Fibroblast of the aortic adventitia (primary cell): ENCODE results near the gene TANGO2. TPM values are rescaled to one million over a fixed set of nuclear protein-coding genes. Genes with fewer than 3 reads are reported as not detected.

Experiments
- DNase-seq: peaks from one replicate; pipeline ENCODE4 v3.0.0-alpha.2; 2010; ENCODE audit warnings: low read depth
- H3K4me3 ChIP-seq: 2 replicates; pipeline ENCODE4 v1.5.1; 2011; ENCODE audit warnings: low read depth, mild to moderate bottlenecking, control low read depth, low read length, moderate library complexity
- total RNA-seq: library from RNA; depleted of rRNA; stranded (reverse); fragments of >200 nt; gene quantifications from 2 replicates; pipeline ENCODE4 v1.2.3, GENCODE V29; 2012; ENCODE audit warnings: low replicate concordance
- TF ChIP-seq, protein P1 (sequence below): IDR thresholded peaks from 2 replicates; pipeline ENCODE4 v1.5.1; 2011; ENCODE audit warnings: mild to moderate bottlenecking, low read length, control low read depth, inconsistent platforms; ENCODE audit not compliant: insufficient read depth

The TANGO2 gene
- total RNA-seq, 1 donor, result 41.7 TPM

DNA sequence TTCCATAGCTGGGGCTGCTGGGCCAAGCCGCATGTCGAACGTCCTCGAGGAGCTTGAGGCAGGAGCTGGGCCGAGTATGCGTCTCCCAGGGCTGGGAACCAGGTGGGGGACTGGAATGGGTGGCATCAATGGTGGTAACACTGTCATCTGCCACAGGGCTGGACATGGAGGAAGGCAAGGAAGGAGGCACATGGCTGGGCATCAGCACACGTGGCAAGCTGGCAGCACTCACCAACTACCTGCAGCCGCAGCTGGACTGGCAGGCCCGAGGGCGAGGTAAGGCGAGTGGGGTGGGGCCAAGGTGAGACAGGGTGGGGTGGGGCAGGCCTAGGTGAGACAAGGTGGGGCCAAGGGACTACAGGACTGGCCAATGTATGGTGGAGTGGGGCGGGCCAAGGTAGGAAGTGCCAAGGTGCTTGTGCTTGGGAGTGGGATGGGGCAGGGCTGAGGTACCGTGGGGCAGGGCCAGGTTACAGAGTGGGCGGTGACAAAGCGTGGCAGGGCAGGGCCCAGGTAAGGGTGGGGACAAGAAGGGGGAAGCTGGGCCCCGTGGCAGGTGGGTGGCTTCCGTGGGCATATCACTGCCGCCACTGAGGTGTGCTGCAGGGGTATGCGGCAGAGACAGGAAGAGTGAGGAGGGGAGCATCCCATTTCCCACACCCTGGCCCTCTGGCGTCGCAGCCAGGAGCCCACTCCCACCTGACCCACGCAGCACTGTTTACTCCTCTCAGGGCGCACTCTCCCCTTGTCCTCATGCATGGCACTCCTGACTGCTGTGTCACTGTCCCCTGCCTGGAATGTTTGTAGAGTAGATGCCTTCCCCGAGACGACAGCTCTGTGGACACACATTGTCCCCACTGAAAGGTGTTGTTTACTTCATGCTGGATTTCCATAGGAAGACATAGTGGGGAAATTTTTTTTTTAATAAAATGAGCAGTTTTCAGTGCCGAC is 31.7 kb downstream of the TANGO2 start:
- no peak for DNase-seq
- TF ChIP-seq, protein P1, sequence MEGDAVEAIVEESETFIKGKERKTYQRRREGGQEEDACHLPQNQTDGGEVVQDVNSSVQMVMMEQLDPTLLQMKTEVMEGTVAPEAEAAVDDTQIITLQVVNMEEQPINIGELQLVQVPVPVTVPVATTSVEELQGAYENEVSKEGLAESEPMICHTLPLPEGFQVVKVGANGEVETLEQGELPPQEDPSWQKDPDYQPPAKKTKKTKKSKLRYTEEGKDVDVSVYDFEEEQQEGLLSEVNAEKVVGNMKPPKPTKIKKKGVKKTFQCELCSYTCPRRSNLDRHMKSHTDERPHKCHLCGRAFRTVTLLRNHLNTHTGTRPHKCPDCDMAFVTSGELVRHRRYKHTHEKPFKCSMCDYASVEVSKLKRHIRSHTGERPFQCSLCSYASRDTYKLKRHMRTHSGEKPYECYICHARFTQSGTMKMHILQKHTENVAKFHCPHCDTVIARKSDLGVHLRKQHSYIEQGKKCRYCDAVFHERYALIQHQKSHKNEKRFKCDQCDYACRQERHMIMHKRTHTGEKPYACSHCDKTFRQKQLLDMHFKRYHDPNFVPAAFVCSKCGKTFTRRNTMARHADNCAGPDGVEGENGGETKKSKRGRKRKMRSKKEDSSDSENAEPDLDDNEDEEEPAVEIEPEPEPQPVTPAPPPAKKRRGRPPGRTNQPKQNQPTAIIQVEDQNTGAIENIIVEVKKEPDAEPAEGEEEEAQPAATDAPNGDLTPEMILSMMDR, result no peak
- H3K4me3 ChIP-seq, result no peak overlapping the region

DNA sequence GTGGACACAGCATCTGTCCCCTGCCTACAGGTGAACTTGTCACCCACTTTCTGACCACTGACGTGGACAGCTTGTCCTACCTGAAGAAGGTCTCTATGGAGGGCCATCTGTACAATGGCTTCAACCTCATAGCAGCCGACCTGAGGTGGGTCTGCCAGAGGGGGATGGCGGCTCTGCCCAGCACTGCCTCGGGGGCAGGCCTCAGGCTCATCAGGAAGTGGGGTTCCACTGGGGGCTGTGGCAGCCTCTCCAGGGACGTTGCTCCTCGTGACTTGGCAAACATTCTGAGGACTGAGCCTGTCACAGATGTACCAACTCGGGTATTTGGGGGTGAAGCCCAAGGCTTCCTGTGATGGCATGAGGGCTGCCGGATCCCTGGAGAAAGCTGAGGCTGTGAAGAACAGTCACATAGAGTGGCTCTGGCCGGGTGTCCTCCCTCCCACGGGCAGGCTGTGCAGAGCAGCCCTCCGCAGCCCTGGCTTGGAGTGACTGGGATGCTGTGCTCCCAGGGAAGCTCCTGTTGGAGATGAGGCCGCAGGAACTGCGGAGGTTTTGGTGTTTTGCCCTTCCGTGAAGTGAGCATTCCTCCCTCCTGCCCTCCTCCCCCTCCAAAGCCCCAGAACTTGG is 32.6 kb downstream of the TANGO2 start:
- TF ChIP-seq, protein P1, result no peak
- no peak for DNase-seq
- no peak overlapping the region for H3K4me3 ChIP-seq

DNA sequence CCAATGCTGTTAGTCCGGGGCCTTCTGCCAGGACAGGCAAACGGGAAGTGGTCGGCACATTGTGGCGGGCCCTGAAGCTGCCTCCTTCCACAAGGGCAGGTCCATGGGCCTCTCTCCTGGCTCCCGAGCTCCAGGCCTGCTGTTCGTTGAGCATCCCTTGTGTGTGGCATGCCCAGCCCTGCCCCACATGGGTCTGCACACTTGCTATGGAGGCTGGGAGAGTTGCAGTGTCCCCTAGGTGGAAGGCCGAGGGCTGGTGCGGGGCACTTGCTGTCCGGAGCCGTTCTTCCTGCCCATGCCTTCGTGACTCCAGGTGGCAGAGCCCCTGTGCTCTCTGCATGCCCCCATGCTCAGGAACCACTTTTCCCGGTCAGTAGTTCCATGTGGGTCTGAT is 33.1 kb downstream of the TANGO2 start:
- H3K4me3 ChIP-seq, result no peak overlapping the region
- TF ChIP-seq, protein P1, result no peak
- DNase-seq, result no peak

DNA sequence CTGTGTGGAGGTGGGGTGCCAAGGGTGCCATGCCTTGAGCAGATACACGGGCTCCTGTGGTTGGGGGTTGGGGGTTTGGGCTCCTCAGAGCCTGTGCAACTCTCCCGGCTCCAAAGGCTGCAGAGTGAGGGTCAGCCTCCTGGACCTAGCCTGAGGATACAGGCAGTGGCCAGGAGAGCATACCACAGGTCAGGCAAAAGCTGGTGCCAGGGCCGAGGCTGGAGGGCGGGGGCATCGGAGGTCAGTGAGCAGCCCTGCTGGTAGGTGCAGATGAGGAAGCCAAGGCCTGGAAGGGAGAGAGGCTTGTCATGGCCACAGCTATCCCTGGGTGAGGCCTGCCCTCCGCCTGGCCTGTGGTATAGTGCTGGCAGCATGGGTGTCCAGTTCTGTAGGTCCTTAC is 33.6 kb downstream of the TANGO2 start:
- H3K4me3 ChIP-seq, result no peak overlapping the region
- DNase-seq, result no peak
- TF ChIP-seq, protein P1, result no peak

DNA sequence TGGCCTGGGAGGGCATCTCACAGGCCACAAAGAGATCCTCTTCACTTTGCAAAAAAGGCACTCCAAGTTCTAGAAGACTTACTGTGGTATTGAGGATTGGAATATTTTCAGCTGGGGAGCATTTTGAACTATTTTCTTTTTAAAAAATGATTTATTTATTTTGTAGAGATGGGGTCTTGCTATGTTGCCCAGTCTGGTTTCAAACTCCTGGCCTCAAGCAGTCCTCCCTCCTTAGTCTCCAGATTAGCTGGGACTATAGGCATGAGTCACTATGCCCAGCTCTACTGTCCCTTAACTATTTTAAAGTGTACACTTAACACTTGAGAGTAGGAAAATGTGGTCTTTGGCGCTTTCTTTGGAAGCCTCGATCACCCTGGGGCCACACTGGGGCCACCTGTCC is 34.2 kb downstream of the TANGO2 start:
- TF ChIP-seq, protein P1, result no peak

DNA sequence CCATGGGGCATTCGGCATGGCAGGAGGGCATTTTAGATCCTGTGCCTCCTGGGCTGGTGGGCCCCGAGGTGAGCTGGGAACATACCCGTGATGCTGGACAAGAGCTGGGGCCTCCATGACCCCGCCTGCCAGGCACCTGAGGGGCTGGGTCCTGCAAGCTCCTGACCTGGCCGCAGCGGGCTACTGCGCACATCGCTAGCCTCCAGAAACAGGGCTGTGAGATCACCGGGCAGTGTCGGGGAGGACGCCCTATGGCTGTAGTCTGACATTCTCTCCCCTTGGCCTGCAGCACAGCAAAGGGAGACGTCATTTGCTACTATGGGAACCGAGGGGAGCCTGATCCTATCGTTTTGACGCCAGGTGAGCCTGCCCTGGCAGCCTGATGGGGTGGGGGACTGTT is 34.7 kb downstream of the TANGO2 start:
- DNase-seq, result no peak
- no peak overlapping the region for H3K4me3 ChIP-seq
- TF ChIP-seq, protein P1, result no peak

More for the DNA sequence above, 34.2 kb downstream of the TANGO2 start:
- H3K4me3 ChIP-seq, result no peak overlapping the region
- DNase-seq, result no peak
